HCT116 (cell line): ENCODE measurements around the gene ST7L.

ENCODE experiments used
- ATF3 ChIP-seq: IDR thresholded peaks from 2 replicates; pipeline ENCODE4 v1.6.1; 2012
- CEBPB ChIP-seq: IDR thresholded peaks from 2 replicates; pipeline ENCODE4 v1.6.1; 2012; ENCODE audit warnings: low read depth
- ELF1 ChIP-seq: IDR thresholded peaks from 2 replicates; pipeline ENCODE4 v1.6.1; 2012; ENCODE audit warnings: low read depth, borderline replicate concordance
- EZH2 ChIP-seq: fragments of 200-600 bp; sonication (generic); IDR thresholded peaks from 2 replicates; pipeline ENCODE4 v1.6.1; 2017; ENCODE audit warnings: antibody characterized with exemption, mixed run types
- MAX ChIP-seq: IDR thresholded peaks from 2 replicates; pipeline ENCODE4 v1.6.1; 2012
- POLR2A ChIP-seq: IDR thresholded peaks from 2 replicates; pipeline ENCODE4 v1.7.0; 2011; ENCODE audit warnings: borderline replicate concordance; ENCODE audit not compliant: insufficient read depth, insufficient read length; ENCODE audit errors: extremely low read depth
- POLR2AphosphoS5 ChIP-seq: IDR thresholded peaks from 2 replicates; pipeline ENCODE4 v1.6.1; 2011; ENCODE audit warnings: mild to moderate bottlenecking, low read depth, low read length, moderate library complexity
- RAD21 ChIP-seq: IDR thresholded peaks from 2 replicates; pipeline ENCODE4 v1.6.1; 2012; ENCODE audit warnings: low read depth, mild to moderate bottlenecking
- REST ChIP-seq: IDR thresholded peaks from 2 replicates; pipeline ENCODE4 v1.6.1; 2012; ENCODE audit warnings: low read depth
- SRF ChIP-seq: IDR thresholded peaks from 2 replicates; pipeline ENCODE4 v1.6.1; 2012; ENCODE audit warnings: low read depth
- ZBTB33 ChIP-seq: IDR thresholded peaks from 2 replicates; pipeline ENCODE4 v1.6.1; 2011; ENCODE audit warnings: mild to moderate bottlenecking, low read length, moderate library complexity; ENCODE audit not compliant: insufficient replicate concordance; ENCODE audit errors: extremely low read depth
- ZNF274 ChIP-seq: fragments of 200-500 bp; sonication (Bioruptor generic); IDR thresholded peaks from 2 replicates; pipeline ENCODE4 v1.6.1; 2014; ENCODE audit warnings: mild to moderate bottlenecking, low read depth, low read length, inconsistent platforms
- TF ChIP-seq, protein P1 (sequence below), 3 experiments: fragments of 200-600 bp in 1 of 3; sonication (generic) in 1 of 3; IDR thresholded peaks in 2 of 3; conservative IDR thresholded peaks in 1 of 3; 2 replicates each; pipeline ENCODE4 v1.5.1; 2012 to 2017; ENCODE audit warnings: low read depth in 2 of 3, low read length in 2 of 3, antibody characterized with exemption in 1 of 3, borderline replicate concordance in 1 of 3, control low read depth in 1 of 3, mild to moderate bottlenecking in 1 of 3, mixed read lengths in 1 of 3, mixed run types in 1 of 3, moderate library complexity in 1 of 3; ENCODE audit not compliant: insufficient read depth in 1 of 3

DNA sequence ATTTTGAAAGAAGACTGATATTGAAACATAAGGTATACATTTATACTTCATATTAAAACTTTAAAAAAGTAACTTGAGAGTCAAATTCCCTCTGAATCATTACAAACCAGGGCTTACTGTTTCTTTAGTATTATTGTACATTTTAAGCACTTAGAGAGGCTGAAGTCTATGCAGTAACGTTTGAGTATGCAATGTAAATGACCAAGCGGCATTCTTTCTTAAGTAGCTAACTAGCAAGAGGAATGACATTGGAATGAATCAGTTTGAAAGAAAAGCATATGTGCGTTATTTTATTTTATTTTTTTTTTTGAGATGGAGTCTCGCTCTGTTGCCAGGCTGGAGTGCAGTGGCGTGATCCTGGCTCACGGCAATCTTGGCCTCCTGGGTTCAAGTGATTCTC, 85.9 kb downstream of the ST7L start:
- TF ChIP-seq, protein P1, sequence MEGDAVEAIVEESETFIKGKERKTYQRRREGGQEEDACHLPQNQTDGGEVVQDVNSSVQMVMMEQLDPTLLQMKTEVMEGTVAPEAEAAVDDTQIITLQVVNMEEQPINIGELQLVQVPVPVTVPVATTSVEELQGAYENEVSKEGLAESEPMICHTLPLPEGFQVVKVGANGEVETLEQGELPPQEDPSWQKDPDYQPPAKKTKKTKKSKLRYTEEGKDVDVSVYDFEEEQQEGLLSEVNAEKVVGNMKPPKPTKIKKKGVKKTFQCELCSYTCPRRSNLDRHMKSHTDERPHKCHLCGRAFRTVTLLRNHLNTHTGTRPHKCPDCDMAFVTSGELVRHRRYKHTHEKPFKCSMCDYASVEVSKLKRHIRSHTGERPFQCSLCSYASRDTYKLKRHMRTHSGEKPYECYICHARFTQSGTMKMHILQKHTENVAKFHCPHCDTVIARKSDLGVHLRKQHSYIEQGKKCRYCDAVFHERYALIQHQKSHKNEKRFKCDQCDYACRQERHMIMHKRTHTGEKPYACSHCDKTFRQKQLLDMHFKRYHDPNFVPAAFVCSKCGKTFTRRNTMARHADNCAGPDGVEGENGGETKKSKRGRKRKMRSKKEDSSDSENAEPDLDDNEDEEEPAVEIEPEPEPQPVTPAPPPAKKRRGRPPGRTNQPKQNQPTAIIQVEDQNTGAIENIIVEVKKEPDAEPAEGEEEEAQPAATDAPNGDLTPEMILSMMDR (IDR thresholded peaks at IDR 0.05 in 2 of 3, conservative IDR thresholded peaks at IDR 0.05 in 1 of 3; ENCODE audit: borderline replicate concordance in 1 of 3, insufficient read depth in 1 of 3, low read depth in 2 of 3, low read length in 2 of 3): no peak
- no peak for TF ChIP-seq REST
- no peak for TF ChIP-seq POLR2A
- no peak for TF ChIP-seq EZH2
- no peak for TF ChIP-seq RAD21
- TF ChIP-seq CEBPB: no peak
- no peak for TF ChIP-seq POLR2AphosphoS5
- no peak for TF ChIP-seq MAX
- TF ChIP-seq SRF: no peak
- TF ChIP-seq ELF1: no peak
- TF ChIP-seq ZBTB33: no peak
- TF ChIP-seq ATF3: no peak
- no peak for TF ChIP-seq ZNF274
